GM18499 (cell line): ENCODE measurements around the gene PPM1E.
"Not testable (repeated sequence)": the region's sequence is repeated elsewhere in the genome, so short reads cannot be mapped to it uniquely, and the experiment has no call there.

Experiments
- ATAC-seq: cut with Tn5 transposase; IDR thresholded peaks from one replicate; pipeline ENCODE4 v1.9.1; 2021; ENCODE audit warnings: moderate number of reproducible peaks; ENCODE audit not compliant: insufficient read depth, unreplicated experiment

The PPM1E gene

DNA sequence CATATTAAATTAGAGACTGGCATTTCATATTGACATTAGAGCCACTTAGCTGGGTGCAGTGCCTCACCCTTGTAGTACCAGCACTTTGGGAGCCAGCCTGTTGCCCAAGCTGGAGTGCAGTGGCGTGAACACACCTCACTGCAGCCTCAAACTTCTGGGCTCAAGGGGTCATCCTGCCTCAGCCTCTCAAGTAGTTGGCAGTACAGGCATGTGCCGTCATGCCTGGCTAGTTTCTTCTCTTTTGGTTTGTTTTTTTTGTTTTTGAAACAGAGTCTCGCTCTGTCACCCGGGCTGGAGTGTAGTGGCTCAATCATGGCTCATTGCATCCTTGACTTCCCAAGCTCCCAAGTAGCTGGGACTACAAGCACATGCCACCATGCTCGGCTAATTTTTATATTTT, 8.7 kb downstream of the PPM1E start:
- no peak for ATAC-seq

GRCh38 chr17:58778482-58778881, 22.8 kb downstream of the PPM1E start:
- ATAC-seq: not testable (repeated sequence)

DNA sequence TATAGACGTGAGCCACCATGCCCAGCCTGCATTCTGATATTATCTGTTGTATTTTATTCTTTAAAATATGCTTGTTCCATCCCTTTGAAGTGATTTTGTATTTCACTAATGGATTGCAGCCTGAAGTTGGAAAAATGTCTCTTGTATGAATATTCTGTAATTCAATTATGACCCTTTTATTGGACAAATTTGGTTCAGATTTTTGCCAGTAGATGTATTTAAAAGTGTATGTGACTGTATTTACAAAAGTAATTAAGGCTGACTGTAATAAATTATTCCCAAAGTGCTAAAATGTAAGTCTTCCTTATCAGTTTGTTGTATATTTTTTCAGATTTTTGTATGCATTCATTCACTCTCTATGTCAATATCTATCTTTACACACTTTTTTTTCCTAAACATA, 23.8 kb downstream of the PPM1E start:
- ATAC-seq: no peak

DNA sequence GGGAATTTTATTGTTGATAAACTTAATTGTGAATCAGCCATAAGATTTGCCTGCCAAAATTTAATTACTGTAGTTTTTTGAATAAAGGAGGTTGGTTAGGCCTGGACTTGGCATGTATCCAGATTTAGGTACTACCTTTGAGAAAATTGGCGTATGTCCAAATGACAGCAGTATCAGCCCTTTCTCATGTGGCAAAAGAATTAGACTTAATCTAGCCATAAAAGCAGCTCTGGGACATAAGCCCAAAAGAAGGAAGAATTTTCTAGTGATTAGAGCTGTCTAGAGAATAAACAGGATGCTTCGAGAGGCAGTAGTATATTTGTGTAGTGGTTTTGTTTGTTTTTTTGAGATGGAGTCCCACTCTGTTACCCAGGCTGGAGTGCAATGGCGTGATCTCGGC, 27.7 kb downstream of the PPM1E start:
- ATAC-seq: no peak

DNA sequence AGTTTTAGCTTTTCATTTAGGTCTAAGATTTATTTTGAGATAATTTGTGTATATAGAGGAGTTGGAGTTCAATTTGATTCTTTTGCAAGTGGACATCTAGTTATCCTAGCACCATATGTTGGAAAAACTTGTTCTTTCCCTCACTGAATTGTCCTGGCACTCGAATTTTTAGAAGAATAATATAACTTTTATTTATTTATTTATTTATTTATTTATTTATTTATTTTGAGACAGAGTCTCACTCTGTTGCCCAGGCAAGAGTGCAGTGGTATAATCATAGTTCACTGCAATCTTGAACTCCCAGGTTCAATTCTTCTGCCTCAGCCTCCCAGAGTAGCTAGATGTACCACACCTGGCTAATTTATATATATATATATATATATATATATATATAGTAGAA, 29.4 kb downstream of the PPM1E start:
- no peak for ATAC-seq

DNA sequence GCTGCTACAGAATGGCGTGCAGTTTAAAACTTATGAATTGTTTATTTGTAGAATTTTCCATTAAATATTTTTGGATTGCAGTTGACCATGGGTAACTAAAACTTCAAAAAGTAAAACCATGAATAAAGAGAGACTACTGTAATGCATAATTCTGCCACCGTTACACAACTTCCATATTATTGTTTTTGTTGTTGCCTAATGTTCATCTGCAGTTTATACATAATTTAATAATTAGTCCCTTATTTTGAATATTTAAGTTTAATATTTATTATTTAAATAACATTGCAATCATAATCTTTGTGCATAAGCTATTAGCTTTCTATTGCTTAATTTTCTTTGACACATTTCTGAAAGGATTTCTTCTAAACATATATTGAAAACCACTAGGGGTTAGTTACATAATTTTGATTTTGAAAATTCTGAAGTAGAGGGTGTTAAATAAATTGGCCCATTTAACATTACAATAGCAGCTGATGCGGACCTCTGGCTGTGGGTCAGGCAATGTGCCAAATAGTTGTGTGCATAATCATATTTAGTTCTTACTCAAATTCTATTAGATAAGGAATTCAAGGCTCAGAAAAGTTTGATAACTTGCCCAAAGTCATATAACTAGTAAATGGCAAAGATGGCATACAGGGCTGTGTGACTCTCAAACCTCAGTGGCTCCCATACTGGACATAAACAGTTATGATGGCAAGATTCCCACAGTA, 31.1 kb downstream of the PPM1E start:
- no peak for ATAC-seq

DNA sequence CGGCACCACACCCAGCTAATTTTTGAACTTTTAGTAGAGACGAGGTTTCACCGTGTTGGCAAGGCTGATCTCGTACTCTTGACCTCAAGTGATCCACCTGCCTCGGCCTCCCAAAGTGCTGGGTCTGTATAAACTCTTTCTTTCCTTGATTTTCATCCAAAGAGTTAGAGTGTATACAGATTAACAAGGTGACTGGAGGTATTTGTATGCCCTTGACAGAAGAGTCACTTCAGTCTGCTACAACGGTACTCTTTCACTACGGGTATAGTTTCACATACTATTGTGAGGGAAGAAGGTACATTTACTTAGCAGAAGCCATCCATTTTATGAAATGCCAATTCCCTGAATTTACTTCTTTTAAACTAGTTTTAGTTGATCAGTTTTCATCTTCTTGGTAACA, 32.5 kb downstream of the PPM1E start:
- no peak for ATAC-seq

DNA sequence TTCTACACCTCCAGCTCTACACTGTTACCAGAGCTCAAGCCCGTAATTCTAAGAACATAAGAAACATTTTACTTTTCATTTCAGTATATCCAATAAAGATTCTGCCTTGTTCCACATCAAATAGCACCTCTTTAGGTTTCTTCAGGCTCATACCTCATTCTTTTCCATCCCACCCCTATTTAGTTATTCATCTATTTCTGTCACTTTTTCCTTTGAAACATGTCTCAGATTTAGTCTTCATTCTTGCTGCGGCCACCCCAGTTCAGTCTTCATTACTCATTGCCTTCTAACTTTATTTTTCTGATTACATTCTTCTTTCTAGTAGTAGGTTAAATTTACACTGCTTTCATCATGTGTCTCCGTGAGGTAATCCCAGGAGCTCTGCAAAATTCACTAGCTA, 33.5 kb downstream of the PPM1E start:
- no peak for ATAC-seq

- no peak for ATAC-seq
Measured at GRCh38 chr17:58789831-58790230, 34.2 kb downstream of the PPM1E start.

DNA sequence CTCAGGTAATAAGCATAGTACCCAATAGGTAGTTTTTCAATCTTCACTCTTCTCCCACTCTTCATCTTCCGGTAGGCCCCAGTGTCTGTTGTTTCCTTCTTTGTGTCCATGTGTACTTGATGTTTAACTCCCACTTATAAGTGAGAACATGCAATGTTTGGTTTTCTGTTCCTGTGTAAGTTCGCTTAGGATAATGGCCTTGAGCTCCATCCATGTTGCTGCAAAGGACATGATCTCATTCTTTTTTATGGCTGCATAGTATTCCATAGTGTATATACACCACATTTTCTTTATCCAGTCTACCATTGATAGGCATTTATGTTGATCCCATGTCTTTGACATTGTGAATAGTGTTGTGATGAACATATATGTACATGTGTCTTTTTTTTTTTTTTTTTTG, 38.9 kb downstream of the PPM1E start:
- ATAC-seq: not testable (repeated sequence)

DNA sequence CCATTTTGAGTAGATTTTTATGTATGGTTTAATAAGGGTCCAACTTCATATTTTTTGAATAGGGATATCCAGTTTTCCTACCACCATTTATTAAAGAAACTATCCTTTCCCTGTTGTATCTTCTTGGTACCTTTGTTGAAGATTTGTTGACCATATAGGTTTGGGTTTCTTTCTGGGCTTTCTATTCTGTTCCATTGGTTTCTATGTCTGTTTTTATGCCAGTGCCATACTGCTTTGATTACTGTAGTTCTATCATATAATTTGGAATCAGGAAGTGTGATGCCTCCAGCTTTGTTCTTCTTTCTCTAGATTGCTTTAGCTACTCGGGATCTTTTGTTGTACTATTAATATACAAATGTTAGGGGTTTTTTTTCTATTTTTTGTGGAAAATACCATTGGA, 46.5 kb downstream of the PPM1E start:
- ATAC-seq: no peak

- ATAC-seq: no peak
Measured at GRCh38 chr17:58806046-58806445, 50.4 kb downstream of the PPM1E start.

DNA sequence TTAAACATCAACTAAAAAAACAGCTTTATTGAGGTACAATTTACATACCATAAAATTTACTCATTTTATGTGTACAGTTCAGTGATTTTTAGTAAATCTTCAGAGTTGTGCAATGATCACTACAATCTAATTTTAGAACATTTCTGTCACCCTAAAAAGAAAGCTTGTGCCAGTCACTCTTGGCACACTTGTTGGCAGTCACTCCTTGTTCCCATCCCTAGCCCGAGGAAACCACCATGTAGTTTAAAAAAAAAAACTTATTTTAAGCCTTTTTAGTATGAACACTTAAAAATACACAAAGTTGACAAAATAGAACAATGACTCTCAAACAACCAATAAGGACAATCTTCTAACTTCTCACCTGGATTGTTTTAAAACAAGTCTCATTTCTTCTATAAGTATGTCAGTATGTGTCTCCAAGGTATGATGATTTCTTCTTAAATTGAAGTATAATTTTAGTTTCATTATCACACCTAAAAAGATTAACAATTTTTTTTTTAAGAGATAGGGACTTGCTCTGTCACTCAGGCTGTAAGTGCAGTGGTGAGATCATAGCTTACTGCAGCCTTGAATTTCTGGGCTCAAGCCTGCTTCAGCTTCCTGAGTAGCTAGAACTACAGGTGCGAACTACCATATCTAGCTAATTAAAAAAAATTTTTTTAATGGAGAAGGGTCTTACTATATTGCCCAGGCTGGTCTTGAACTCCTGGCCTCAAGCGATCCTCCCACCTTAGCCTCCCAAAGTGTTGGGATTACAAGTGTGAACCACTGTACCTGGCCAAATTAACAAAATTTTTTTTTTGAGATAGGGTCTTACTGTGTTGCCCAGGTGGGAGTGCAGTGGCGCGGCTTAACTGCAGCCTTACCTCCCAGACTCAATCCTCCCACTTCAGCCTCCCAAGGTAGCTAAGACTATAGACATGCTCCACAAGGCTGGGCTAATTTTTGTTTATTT, 53.2 kb downstream of the PPM1E start:
- no peak for ATAC-seq

DNA sequence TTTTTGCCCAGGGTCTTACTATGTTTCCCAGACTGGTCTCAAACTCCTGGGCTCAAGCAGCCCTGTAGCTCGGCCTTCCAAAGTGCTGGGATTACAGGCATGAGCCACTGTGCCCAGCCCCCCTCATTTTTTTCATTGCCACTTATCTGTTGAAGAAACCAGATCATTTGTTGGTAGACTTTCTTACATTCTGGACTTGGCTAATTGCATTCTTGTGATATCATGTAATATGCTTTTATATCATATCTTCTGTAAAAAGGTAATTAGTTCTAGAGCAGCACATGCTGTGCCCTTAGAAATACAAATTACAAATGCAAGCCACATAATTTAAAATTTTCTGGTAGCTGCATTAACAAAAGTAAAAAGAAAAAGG, 53.9 kb downstream of the PPM1E start:
- ATAC-seq: no peak

- no peak for ATAC-seq
Measured at GRCh38 chr17:58811290-58811689, 55.6 kb downstream of the PPM1E start.

DNA sequence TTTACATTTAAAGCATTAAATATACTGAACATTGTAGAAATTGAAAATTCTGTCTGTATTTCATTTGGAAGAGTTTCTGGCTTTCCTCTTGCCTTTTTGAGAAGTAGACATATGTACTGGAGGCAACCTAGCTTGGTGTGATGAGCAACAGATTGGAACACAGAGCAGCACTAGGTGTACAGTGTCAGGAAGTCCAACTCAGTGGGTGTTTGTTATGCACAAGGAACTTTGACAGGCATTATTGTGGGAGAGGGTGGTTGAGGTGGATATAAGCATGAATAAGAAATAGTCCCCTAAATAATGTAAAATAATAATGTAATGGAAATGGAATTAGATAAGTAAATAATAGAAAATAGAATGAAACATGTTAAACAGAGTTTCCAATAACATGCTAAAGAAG, 58.1 kb downstream of the PPM1E start:
- ATAC-seq: no peak

DNA sequence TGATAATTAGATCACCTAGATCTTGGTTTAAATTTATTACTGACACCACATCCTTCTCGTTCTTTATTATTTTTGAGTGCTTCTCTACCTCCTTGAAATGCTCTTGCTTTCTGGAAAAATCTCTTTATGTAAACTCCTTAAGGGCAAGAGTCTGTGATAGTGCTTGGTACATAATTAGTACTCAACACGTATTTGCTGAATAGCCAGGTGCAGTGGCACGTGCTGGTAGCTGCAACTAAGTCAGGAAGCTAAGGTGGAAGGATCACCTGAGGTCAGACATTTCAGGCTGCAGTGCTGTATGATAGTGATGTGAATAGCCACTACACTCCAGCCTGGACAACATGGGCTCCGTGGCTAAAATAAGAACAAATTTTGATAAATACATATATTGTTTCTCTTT, 63.0 kb downstream of the PPM1E start:
- ATAC-seq: no peak

- no peak for ATAC-seq
Measured at GRCh38 chr17:58822148-58823050, 66.7 kb downstream of the PPM1E start.

DNA sequence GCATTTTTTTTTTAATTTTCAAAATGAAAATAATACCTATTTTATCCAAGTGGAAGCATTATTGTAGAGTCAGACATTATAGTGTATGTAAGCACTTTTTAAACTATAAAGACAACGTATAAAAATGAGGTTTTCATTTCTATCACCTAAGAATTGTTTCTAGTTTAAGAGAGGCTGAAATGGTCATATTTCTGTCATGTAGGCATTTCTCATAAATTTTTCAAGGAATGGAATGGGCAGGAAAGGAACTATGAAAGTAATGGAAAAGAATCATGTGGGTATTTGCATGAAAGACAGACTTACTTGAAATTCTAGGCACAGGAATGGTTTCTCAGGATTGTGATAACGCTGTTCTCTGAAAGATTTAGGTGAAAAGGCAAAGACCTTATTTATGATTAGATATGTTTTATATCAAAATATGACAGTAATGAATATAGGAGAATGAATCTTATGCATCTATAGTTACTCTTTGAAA, 67.4 kb downstream of the PPM1E start:
- ATAC-seq: no peak

DNA sequence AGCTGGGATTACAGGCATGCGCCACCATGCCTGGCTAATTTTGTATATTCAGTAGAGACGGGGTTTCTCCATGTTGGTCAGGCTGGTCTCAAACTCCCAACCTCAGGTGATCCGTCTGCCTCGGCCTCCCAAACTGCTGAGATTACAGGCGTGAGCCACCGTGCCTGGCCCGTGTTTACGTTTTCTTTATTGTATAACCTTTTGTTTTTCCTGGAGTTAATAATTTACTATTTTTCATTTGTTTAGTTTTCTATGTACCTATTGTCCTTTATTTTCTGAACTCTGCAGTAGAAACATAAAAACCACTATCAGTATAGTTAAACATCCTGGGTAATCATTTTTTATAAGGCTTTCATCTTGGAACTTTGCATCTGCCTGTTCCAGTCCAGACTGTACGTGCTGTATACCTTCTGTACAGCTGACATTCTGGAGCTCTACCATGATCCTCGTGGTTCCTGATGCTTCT, 73.6 kb downstream of the PPM1E start:
- ATAC-seq: no peak
